ENCODE data around the gene HENMT1.

HENMT1 gene

DNA sequence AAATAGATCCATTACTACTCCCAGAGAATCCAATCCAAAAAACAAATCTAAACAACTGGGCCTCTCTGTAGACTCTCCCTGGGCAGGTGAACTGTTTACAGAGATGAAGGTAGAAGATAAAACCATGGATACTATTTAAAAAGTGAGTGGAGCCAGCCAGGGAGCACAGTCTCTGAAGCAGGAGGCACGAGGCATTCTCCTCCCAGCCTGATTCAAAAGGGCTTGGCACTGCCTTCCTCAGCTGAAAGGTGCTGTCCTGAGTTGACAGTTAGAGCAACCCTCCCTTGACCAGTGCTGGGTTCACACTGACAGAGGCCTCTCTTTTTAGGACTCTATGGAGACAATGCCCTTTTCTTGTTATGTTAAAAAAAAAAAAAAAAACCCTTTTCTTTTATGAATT is 36.8 kb downstream of the HENMT1 start:
- FAIRE-seq: no peak

DNA sequence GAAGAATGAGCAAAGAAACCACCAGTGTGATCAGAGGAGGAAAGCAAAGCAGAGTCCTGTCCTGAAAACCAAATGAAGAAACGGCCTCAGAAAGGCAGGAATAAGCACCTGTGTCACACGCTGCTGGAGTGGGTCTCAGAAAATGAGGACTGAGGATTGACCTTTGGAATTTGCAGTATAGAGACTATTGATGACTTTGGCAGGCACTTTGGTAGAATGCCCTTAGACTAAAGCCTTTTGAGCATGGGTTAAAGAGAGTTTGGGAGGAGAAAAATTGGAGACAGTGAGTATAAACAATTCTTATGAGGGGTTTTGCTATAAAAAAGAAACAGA is 43.2 kb downstream of the HENMT1 start:
- FAIRE-seq: no peak

DNA sequence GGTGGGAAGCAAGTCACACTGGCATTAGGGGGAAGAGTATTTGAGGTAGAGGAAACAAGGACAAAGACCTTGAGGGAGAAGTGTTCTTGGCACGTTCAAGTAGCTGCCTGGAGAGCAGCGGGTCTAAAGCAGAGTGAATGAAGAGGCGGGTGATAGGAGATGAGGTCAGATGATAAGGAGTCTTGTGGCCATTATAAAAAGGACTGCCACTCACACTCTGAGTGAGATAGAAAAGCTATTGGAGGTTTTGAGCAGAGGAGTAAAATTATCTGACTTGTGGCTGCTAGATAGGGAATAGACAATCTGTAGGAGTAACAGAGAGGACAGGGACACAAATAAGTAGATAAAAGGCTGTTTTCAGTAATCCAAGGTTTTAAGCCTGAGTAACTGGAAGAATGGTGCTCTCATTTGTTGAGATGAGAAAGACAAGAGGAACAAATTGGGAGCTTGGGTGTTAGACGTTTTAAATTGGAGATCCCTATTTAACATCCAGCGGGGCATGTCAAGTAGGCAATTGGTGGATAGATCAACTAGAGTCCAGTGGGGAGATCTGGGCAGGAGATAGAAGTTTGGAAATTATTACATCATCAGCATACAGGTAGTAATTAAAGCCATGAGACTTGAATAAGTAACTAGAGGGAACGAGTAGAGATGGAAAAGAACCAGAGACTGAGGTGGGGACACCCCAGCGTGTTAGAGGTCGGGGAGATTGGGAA is 43.7 kb downstream of the HENMT1 start:
- FAIRE-seq: no peak

DNA sequence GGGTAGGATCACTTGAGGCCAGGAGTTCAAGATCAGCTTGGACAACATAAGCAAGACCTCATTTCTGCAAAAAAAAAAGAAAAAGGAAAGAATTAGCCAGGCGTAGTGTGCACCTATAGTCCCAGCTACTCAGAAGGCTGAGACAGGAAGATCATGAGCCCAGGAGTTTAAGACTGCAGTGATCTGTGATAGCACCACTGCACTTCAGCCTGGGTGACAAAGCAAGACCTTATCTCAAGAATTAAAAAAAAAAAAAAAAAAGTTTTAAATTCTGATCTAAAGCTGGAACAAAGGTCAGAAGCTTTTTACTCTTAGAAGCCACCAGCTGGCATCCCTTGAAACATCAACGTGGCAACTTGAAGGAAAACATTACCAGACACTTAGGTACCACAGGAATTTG is 45.3 kb downstream of the HENMT1 start:
- FAIRE-seq: no peak

DNA sequence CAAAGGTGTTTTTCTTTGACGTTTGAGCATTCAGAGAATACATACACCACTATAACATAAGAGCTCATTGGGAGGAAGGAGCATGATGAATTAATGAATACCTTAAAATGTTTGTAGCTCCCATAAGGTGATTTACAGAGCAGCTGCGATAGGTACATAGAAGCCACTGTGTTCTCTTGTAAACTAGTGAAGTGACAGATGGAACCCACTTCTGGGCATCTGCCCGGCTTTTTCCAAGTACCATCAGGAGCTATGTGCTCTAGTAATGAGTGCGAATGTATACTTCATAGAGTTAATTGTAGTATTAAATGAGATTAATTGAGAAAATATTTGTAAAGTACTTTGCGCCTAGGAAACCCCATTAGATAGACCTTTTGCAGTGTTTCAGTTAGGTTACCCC is 48.4 kb downstream of the HENMT1 start:
- no peak for FAIRE-seq

DNA sequence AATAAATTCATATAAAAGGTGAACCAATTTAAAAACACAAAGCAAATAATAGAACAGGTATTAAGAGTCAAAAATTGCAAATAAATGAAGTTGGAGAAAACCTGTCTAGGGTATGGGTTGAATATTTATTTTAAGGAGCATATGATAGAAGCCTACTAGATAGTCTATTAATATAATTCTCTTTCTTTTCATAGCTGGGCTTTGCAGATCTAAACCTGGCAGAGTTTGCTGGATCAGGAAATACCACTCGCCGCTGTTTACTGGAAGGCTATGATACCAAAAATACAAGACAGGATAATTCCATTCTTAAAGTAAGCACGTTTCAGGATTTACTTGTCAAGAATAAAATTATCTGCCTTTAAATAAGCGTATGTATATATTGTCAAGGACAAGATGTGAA is 48.9 kb downstream of the HENMT1 start:
- FAIRE-seq: no peak

DNA sequence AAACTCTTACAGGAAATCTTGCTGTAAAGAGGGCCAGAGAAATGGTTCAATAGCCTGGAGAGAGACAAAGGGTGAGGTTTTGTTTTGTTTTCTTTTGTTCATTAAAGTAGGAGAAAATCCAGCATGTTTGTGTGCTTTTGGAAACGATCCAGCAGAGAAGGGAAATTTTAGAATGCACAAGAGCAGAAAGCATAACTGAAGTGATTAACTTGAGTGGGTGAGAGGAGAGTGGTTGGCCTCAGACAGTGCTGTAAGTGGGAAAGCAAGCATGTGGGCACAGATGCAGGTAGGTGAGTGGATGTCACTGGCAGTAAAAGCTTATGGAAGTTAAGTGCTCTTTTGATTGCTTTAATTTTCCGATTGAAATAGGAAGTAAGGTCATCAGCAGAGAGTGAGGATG is 50.8 kb downstream of the HENMT1 start:
- no peak for FAIRE-seq

DNA sequence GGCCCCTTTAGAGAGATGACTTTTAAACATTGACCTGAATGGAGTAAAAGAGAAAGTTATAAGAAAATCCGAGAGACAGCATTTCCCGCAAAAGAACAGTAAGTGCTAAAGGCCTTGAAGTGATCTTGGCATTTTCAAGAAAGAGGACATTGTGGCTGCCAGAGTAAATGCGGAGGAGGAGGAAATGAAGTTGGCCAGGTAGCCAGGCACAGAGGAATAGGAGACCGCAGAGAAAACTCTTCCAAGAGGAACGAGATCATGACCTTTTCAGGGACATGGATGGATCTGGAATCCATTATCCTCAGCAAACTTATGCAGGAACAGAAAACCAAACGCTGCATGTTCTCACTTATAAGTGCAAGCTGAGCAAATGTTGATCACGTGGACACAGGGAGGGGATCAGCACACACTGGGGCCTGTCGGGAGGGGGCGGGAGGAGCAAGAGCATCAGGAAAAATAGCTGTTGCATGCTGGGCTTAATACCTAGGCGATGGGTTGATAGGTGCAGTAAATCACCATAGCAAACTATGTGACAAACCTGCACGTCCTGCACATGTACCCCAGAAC is 51.3 kb downstream of the HENMT1 start:
- FAIRE-seq: no peak

DNA sequence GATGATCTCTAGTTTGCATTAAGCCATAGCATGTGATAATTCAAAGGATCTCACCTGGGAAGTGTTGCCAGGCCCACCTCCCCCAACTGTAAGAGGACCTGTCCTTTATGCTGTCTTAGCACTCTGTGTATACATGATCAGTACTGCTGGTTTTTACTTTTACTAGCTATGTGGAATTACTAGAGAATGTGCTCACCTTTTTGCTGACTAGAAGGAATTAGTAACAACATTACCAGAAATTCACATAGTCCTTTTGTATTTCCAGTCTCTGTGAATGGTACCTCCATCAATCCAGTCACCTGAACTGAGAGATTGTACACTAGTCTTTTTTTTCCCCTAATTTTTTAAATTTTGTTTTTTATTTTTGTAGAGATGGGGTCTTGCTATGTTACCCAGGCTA is 54.4 kb downstream of the HENMT1 start:
- FAIRE-seq: no peak

DNA sequence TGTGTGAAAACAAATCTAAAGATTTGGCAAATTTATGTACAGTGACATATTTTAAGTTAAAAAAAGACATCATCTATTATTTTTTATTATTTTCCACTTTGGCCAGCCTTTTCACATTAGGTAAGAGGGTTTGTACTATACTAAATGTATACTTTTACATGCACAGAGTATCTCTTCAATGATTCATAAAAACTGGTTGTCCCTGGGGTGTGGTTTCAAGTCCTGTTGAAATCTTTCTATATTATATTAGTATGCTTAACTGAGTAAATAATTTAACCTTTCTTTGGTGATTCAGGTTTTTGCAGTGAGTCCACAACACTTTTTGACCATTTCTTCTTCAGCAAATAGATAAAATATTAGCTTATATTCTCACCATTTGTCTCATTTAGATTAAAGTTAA is 55.3 kb downstream of the HENMT1 start:
- no peak for FAIRE-seq

DNA sequence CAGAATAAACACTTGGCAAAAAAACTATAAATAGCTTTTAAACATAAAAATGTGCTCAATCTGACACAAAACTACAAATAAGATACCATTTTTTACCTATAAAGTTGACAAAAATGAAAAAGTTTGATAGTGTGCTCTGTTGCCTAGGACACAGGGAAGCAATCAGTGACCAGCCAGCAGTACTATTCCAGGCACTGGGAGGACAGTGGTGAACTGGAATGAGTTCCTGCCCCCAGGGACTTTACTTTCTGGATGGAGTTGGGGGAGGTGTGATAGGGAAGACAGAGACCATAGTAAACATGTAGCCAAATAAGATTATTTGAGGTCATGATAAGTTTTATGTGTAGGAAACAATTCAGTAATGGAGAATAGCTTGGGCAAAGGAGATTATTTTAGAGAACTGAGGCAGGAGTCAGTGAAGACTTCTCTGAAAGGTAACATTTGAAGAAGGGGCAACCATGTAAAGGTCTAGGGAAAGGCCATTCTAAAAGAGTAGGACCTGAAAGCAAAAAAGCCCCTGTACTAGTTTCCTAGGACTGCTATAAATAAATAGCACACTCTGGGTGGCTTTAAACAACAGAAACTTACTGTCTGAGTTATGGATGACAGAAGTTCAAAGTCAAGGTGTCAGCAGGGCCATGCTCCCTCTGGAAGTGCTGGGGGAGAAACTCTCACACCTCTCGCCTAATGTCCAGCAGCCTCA is 59.0 kb downstream of the HENMT1 start:
- no peak for FAIRE-seq

DNA sequence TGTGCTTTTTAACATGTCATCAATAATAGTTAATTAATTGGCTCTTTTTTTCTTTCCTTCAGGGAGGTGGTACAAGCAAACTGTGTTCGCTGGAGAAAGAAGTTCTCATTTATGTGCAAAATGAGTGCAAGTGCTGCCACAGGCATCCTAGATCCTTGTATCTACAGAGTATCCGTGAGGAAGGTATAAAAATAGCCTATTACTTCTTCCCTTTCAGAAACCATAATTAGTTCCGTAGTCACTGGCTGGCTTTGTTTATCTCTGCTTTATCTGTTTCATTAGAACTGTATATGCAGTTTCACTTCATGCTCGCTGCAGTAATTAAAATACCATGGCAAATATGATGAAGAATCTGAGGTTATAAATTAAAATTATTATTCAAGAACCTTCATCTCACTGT is 60.4 kb downstream of the HENMT1 start:
- no peak for FAIRE-seq

DNA sequence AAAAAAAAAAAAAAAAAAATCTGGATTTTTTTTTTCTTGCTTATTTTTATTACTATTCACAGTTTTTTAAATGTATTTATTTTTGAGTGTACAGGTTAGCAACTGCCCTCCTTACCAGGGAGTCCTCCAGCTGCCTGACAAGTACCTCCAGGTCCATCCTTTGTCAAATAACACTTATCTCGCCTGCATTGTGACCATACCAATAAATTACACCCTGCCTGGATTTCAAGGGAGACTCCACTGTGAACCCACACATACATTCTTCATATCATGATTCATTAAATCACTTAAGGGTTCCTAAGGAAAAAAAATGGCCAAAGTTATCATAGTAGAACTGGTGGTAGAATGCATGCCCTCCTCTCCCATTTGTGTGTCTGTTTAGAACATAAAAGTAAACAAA is 62.6 kb downstream of the HENMT1 start:
- FAIRE-seq: no peak
